WTC11 (cell line): Measurements from ENCODE around the gene TXNRD2. TPM values are rescaled to one million over a fixed set of nuclear protein-coding genes. Genes with fewer than 3 reads are reported as not detected.
A peak's percentile ranks its signal among the peaks of the same experiment; 100 is the strongest.

Experiments used
- ATAC-seq: fragments of 200-7000 bp; cut with Tn5 transposase; 2 replicates; pipeline ENCODE4 v1.10.0; 2021; ENCODE audit warnings: mild to moderate bottlenecking, moderate library complexity
- CTCF ChIA-PET: fragments of 300-600 bp; sonication (Branson Sonifier 250); formaldehyde crosslinking; loops from one replicate; lab custom pipeline; 2021; ENCODE audit warnings: antibody characterized with exemption; lab: Charles Lee
- POLR2A ChIA-PET: fragments of 350-600 bp; sonication (Branson Sonifier 250); formaldehyde crosslinking; loops from one replicate; lab custom pipeline; 2021; ENCODE audit warnings: antibody characterized with exemption; lab: Charles Lee
- DNase-seq: peaks from one replicate; pipeline ENCODE4 v3.0.0; 2021; ENCODE audit warnings: low spot score
- H3K27ac Mint-ChIP-seq: 2 replicates; pipeline ENCODE4 v1.8.0; 2021; ENCODE audit warnings: mixed read lengths
- H3K27me3 Mint-ChIP-seq: 2 replicates; pipeline ENCODE4 v1.8.0; 2021; ENCODE audit warnings: low read depth, mild to moderate bottlenecking, moderate library complexity, mixed read lengths
- H3K36me3 Mint-ChIP-seq: 2 replicates; pipeline ENCODE4 v1.8.0; 2021; ENCODE audit warnings: mixed read lengths
- H3K4me1 Mint-ChIP-seq: 2 replicates; pipeline ENCODE4 v1.8.0; 2022; ENCODE audit warnings: mixed read lengths
- H3K4me3 Mint-ChIP-seq: 2 replicates; pipeline ENCODE4 v1.8.0; 2021; ENCODE audit warnings: mild to moderate bottlenecking, moderate library complexity, mixed read lengths
- H3K9me3 Mint-ChIP-seq: 2 replicates; pipeline ENCODE4 v1.8.0; 2021; ENCODE audit warnings: mixed read lengths
- CBFB ChIP-seq: sonication (generic); formaldehyde crosslinking; IDR thresholded peaks from 2 replicates; pipeline ENCODE4 v1.8.1; 2022; ENCODE audit warnings: mild to moderate bottlenecking, low read depth, missing genetic modification reagents
- ESRRA ChIP-seq: sonication (generic); formaldehyde crosslinking; IDR thresholded peaks from 2 replicates; pipeline ENCODE4 v1.8.1; 2022; ENCODE audit warnings: mild to moderate bottlenecking, missing genetic modification reagents, borderline replicate concordance
- ETV6 ChIP-seq: sonication (generic); formaldehyde crosslinking; IDR thresholded peaks from 2 replicates; pipeline ENCODE4 v1.8.1; 2022; ENCODE audit warnings: mild to moderate bottlenecking, missing genetic modification reagents
- FOXJ3 ChIP-seq: sonication (generic); formaldehyde crosslinking; IDR thresholded peaks from 2 replicates; pipeline ENCODE4 v1.9.0; 2021; ENCODE audit warnings: missing genetic modification reagents, mild to moderate bottlenecking, borderline replicate concordance
- IRF2 ChIP-seq: sonication (generic); formaldehyde crosslinking; IDR thresholded peaks from 2 replicates; pipeline ENCODE4 v1.8.0; 2022; ENCODE audit warnings: low read depth, missing genetic modification reagents, borderline replicate concordance
- JUN ChIP-seq: sonication (generic); formaldehyde crosslinking; IDR thresholded peaks from 2 replicates; pipeline ENCODE4 v1.8.0; 2023; ENCODE audit warnings: mild to moderate bottlenecking, missing genetic modification reagents
- SOX15 ChIP-seq: fragments of 250-450 bp; sonication (Bioruptor Pico); IDR thresholded peaks from 2 replicates; pipeline ENCODE4 v1.9.0; 2021; ENCODE audit warnings: mild to moderate bottlenecking
- ZNF138 ChIP-seq: sonication (generic); formaldehyde crosslinking; conservative IDR thresholded peaks from 2 replicates; pipeline ENCODE4 v1.8.1; 2022; ENCODE audit warnings: mild to moderate bottlenecking, moderate library complexity, missing genetic modification reagents
- ZNF219 ChIP-seq: sonication (generic); formaldehyde crosslinking; IDR thresholded peaks from 2 replicates; pipeline ENCODE4 v1.8.0; 2023; ENCODE audit warnings: missing genetic modification reagents, mild to moderate bottlenecking, borderline replicate concordance
- total RNA-seq: library from RNA; stranded (reverse); gene quantifications from 3 replicates; pipeline ENCODE4 v1.2.3, GENCODE V29; 2021
- TF ChIP-seq, protein P1 (sequence below): fragments of 250-450 bp; sonication (Bioruptor Pico); IDR thresholded peaks from 2 replicates; pipeline ENCODE4 v2.1.2; 2022; ENCODE audit warnings: mild to moderate bottlenecking, moderate library complexity
- TF ChIP-seq, protein P2 (sequence below): sonication (generic); formaldehyde crosslinking; IDR thresholded peaks from 2 replicates; pipeline ENCODE4 v1.8.0; 2022; ENCODE audit warnings: mild to moderate bottlenecking, missing genetic modification reagents
- TF ChIP-seq, protein P3 (sequence below): sonication (generic); formaldehyde crosslinking; IDR thresholded peaks from 2 replicates; pipeline ENCODE4 v1.8.1; 2022; ENCODE audit warnings: low read depth, missing genetic modification reagents, borderline replicate concordance
- TF ChIP-seq, protein P4 (sequence below): sonication (generic); formaldehyde crosslinking; IDR thresholded peaks from 2 replicates; pipeline ENCODE4 v1.8.1; 2023; ENCODE audit warnings: mild to moderate bottlenecking, missing genetic modification reagents, borderline replicate concordance
- TF ChIP-seq, protein P5 (sequence below): sonication (generic); formaldehyde crosslinking; IDR thresholded peaks from 2 replicates; pipeline ENCODE4 v1.8.1; 2022; ENCODE audit warnings: low read depth, mild to moderate bottlenecking, moderate library complexity, missing genetic modification reagents, borderline replicate concordance
- TF ChIP-seq, protein P6 (sequence below): sonication (generic); formaldehyde crosslinking; IDR thresholded peaks from 2 replicates; pipeline ENCODE4 v1.8.0; 2022; ENCODE audit warnings: mild to moderate bottlenecking, missing genetic modification reagents
- TF ChIP-seq, protein P7 (sequence below): fragments of 250-450 bp; sonication (Bioruptor Pico); IDR thresholded peaks from 2 replicates; pipeline ENCODE4 v1.9.0; 2021; ENCODE audit warnings: mild to moderate bottlenecking

The TXNRD2 gene
- total RNA-seq, 1 experiment from 2014 or later = 15.9 TPM

DNA sequence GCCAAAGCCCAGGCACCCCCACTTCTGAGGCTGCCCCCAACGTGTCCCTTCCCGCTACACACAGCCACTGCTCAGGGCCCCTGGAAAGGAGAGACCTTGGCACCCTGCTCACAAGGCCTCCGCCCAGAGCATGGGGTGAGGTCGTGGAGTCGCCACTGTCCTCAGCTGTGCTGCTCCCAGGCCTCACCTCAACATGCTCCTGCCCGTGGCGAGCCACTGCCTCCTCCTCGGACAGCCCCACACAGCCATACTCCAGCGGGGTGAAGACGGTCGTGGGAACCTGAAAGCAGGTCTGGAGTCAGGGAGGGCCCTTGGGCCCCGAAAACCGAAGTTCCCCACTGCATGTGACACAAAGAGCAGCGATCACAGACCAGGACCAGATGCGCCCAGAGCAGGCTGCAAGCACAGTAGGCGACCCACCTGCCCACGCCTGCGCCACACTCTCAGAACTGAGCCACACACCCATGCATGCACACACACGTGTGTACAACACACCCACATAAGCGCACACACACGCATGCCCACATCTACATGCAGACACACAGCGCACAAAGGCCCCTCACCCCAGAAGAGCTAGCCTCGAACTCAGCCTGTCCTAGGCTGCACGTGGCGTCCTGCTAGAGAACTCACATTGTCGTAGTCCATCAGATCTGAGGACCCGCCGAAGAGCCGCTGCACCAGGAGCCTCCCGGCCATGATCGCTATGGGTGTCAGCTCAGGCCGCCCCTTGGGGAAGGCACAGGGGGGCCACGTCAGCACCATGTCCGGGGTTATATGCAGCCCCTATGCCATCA is 61.4 kb downstream of the TXNRD2 start (continued):
- TF ChIP-seq, protein P1, sequence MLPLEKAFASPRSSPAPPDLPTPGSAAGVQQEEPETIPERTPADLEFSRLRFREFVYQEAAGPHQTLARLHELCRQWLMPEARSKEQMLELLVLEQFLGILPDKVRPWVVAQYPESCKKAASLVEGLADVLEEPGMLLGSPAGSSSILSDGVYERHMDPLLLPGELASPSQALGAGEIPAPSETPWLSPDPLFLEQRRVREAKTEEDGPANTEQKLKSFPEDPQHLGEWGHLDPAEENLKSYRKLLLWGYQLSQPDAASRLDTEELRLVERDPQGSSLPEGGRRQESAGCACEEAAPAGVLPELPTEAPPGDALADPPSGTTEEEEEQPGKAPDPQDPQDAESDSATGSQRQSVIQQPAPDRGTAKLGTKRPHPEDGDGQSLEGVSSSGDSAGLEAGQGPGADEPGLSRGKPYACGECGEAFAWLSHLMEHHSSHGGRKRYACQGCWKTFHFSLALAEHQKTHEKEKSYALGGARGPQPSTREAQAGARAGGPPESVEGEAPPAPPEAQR (CRISPR knock-in tag) = no peak
- TF ChIP-seq CBFB (CRISPR knock-in tag) = no peak

DNA sequence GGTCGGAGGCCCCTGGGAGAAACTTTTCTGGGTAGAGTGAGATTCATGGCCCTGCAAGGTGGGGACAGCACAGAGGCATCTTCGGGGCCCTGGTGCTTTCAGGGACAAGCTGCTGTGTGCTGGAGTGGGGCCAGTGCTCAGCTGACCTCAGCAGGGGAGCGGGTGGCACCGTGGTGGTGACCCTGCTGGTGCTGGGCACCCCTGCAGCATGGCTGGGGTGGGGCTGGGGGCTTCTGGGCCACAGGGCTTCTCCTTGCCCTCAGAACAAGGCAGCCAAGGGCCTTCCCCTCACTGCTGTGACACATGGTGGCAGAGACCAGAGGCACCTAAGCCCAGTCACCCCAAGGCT is 62.0 kb downstream of the TXNRD2 start:
- no peaks in the 10 kb centered on the region; the same call in 1 of the 2 replicates for H3K27me3 Mint-ChIP-seq
- ATAC-seq (no peak), DNase-seq (peak; percentile 7)
- H3K27ac Mint-ChIP-seq = no peak overlapping the region
- H3K4me1 Mint-ChIP-seq = peaks cover 30% of the 10 kb centered on the region
- ChIA-PET POLR2A (no interaction called here), CTCF (interaction anchor here (1.1 to 1.3 kb wide), 2 partner anchors 11 to 149 kb away, joined by 3 to 4 read pairs; no protein-coding TSS in a partner anchor)
- H3K4me3 Mint-ChIP-seq = no peak overlapping the region
- TF ChIP-seq, protein P1 (CRISPR knock-in tag) = no peak
- TF ChIP-seq SOX15 (CRISPR knock-in tag) = no peak
- TF ChIP-seq, protein P2, sequence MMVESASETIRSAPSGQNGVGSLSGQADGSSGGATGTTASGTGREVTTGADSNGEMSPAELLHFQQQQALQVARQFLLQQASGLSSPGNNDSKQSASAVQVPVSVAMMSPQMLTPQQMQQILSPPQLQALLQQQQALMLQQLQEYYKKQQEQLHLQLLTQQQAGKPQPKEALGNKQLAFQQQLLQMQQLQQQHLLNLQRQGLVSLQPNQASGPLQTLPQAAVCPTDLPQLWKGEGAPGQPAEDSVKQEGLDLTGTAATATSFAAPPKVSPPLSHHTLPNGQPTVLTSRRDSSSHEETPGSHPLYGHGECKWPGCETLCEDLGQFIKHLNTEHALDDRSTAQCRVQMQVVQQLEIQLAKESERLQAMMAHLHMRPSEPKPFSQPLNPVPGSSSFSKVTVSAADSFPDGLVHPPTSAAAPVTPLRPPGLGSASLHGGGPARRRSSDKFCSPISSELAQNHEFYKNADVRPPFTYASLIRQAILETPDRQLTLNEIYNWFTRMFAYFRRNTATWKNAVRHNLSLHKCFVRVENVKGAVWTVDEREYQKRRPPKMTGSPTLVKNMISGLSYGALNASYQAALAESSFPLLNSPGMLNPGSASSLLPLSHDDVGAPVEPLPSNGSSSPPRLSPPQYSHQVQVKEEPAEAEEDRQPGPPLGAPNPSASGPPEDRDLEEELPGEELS (CRISPR knock-in tag) = no peak
- no peaks in the 10 kb centered on the region for H3K36me3 Mint-ChIP-seq
- no peaks in the 10 kb centered on the region for H3K9me3 Mint-ChIP-seq

DNA sequence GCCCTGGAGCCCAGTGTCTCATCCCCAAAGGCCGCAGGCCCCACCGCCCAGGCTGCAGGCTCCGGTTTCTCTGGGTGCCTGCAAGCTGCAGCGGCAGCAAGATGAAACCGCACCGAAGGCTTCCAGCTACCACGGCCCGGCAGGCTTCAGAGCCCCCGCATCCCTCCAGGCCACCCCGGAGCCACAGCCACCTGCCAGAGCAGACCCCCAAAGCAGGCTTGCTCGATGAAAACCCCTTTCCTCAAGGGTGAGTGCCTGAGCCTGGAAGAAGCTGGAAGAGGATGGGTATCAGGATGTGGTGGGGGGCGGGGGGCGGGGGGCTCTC is 62.4 kb downstream of the TXNRD2 start:
- Mint-ChIP-seq H3K27me3 (no peaks in the 10 kb centered on the region; the same call in 1 of the 2 replicates), H3K4me1 (peaks cover 30% of the 10 kb centered on the region), H3K4me3 (no peak overlapping the region), H3K27ac (peak overlapping the region; percentile 31; the same call in 1 of the 2 replicates), H3K36me3 (no peaks in the 10 kb centered on the region), H3K9me3 (no peaks in the 10 kb centered on the region)
- ATAC-seq (no peak), DNase-seq (peak; percentile 10)
- POLR2A ChIA-PET = no interaction called here
- CTCF ChIA-PET = interaction anchor here (1.1 to 1.3 kb wide), 2 partner anchors 11 to 149 kb away, joined by 3 to 4 read pairs; no protein-coding TSS in a partner anchor
- TF ChIP-seq, protein P3, sequence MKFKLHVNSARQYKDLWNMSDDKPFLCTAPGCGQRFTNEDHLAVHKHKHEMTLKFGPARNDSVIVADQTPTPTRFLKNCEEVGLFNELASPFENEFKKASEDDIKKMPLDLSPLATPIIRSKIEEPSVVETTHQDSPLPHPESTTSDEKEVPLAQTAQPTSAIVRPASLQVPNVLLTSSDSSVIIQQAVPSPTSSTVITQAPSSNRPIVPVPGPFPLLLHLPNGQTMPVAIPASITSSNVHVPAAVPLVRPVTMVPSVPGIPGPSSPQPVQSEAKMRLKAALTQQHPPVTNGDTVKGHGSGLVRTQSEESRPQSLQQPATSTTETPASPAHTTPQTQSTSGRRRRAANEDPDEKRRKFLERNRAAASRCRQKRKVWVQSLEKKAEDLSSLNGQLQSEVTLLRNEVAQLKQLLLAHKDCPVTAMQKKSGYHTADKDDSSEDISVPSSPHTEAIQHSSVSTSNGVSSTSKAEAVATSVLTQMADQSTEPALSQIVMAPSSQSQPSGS (CRISPR knock-in tag) = no peak
- TF ChIP-seq FOXJ3 (CRISPR knock-in tag) = no peak
- no peak for TF ChIP-seq ETV6 (CRISPR knock-in tag)
- TF ChIP-seq, protein P4, sequence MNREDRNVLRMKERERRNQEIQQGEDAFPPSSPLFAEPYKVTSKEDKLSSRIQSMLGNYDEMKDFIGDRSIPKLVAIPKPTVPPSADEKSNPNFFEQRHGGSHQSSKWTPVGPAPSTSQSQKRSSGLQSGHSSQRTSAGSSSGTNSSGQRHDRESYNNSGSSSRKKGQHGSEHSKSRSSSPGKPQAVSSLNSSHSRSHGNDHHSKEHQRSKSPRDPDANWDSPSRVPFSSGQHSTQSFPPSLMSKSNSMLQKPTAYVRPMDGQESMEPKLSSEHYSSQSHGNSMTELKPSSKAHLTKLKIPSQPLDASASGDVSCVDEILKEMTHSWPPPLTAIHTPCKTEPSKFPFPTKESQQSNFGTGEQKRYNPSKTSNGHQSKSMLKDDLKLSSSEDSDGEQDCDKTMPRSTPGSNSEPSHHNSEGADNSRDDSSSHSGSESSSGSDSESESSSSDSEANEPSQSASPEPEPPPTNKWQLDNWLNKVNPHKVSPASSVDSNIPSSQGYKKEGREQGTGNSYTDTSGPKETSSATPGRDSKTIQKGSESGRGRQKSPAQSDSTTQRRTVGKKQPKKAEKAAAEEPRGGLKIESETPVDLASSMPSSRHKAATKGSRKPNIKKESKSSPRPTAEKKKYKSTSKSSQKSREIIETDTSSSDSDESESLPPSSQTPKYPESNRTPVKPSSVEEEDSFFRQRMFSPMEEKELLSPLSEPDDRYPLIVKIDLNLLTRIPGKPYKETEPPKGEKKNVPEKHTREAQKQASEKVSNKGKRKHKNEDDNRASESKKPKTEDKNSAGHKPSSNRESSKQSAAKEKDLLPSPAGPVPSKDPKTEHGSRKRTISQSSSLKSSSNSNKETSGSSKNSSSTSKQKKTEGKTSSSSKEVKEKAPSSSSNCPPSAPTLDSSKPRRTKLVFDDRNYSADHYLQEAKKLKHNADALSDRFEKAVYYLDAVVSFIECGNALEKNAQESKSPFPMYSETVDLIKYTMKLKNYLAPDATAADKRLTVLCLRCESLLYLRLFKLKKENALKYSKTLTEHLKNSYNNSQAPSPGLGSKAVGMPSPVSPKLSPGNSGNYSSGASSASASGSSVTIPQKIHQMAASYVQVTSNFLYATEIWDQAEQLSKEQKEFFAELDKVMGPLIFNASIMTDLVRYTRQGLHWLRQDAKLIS = no peak
- no peak for TF ChIP-seq CBFB (CRISPR knock-in tag)
- no peak for TF ChIP-seq ESRRA (CRISPR knock-in tag)
- TF ChIP-seq, protein P5, sequence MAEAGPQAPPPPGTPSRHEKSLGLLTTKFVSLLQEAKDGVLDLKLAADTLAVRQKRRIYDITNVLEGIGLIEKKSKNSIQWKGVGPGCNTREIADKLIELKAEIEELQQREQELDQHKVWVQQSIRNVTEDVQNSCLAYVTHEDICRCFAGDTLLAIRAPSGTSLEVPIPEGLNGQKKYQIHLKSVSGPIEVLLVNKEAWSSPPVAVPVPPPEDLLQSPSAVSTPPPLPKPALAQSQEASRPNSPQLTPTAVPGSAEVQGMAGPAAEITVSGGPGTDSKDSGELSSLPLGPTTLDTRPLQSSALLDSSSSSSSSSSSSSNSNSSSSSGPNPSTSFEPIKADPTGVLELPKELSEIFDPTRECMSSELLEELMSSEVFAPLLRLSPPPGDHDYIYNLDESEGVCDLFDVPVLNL = no peak
- no peak for TF ChIP-seq JUN (CRISPR knock-in tag)
- no peak for TF ChIP-seq ZNF138
- no peak for TF ChIP-seq ZNF219
- no peak for TF ChIP-seq IRF2
- TF ChIP-seq, protein P6, sequence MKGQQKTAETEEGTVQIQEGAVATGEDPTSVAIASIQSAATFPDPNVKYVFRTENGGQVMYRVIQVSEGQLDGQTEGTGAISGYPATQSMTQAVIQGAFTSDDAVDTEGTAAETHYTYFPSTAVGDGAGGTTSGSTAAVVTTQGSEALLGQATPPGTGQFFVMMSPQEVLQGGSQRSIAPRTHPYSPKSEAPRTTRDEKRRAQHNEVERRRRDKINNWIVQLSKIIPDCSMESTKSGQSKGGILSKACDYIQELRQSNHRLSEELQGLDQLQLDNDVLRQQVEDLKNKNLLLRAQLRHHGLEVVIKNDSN (CRISPR knock-in tag) = no peak
- TF ChIP-seq, protein P7, sequence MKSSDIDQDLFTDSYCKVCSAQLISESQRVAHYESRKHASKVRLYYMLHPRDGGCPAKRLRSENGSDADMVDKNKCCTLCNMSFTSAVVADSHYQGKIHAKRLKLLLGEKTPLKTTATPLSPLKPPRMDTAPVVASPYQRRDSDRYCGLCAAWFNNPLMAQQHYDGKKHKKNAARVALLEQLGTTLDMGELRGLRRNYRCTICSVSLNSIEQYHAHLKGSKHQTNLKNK (CRISPR knock-in tag) = no peak
